CD4-positive, alpha-beta T cell treated with Interleukin-15 for 4 hours (primary cell): ENCODE measurements around the gene EEIG1.

Experiments
- DNase-seq: peaks from one replicate; pipeline ENCODE4 v3.0.0-alpha.2; 2020; ENCODE audit warnings: low spot score

The EEIG1 gene

DNA sequence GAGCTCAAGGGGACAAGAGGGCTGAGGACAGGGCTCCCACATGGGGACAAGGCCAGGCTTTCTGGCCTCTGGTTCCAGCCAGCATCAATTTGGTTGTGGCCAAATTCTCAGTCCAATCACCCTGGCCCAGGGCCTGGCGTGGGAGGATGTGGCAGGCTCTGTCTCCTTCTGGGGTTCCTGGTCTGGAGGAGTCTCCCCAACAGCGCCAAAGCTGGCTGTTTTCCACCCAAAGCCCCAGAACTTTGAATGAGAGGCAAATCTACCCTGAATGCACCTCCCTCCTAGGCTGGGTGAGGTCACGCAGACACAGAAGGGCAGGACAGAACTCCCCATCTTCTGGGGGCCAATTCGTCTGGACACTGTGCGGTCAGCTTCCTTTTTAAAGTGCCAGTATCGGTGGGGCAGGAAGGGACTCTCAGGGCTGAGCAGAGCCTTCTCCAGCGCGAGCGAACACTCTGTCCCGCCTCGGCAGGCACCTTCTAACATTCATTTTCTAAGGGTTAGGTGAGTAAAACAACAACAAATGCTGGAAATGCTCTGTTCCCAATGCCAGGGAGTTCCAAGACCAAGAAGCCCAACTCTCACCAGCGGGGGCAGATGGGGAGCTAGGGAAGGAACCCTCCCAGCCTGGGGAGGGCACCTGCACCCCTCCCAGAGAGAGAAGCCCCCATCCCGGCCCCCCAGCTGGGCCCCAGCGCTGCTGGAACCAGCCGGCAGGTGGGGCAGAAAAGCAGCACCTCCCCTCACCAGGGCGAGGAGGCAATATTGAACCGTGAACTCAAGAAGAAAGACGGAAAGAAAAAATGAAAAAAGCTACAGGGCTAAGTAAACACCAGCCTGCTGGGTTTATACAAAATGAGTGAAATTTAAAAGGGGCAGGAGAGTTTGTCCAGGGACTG lies 39.5 kb downstream of the EEIG1 start:
- DNase-seq: no peak

DNA sequence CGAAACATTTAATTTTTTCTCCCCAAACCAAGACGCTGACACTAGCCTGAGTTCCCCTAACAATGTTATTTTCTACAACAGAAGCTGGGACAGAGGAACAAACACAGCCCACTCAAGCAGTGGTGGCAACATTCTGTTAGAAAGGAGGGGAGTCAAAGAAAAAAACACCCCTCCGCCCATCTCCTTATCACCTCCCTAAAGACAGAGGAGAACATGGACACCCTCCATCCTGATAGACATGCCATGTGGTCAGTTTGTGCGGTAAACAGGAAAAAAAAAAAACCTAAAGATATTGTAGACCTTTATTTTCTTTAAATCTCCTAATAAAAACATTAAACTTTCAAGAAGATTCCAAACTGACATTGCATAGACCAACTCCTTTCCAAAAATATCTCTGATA lies 40.2 kb downstream of the EEIG1 start:
- no peak for DNase-seq

DNA sequence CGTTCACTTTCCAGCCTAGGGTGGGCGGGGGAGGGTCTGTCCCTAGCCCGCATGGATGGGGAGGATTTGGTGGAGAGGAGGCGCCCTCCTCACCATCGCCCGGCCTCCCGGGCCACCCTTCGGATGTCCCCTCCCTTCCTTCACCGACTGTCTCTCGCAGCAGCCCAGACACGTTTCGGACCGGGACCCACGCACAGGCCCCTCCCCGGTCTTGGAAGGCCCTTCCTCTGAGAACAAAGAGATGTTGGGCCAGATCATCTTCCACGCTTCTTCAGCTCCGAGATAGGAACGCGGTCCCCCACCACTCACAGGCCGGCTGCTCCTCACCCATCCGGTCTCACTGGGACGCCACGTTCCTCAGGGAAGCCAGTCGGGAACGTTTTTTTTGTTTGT lies 42.5 kb downstream of the EEIG1 start:
- no peak for DNase-seq

DNA sequence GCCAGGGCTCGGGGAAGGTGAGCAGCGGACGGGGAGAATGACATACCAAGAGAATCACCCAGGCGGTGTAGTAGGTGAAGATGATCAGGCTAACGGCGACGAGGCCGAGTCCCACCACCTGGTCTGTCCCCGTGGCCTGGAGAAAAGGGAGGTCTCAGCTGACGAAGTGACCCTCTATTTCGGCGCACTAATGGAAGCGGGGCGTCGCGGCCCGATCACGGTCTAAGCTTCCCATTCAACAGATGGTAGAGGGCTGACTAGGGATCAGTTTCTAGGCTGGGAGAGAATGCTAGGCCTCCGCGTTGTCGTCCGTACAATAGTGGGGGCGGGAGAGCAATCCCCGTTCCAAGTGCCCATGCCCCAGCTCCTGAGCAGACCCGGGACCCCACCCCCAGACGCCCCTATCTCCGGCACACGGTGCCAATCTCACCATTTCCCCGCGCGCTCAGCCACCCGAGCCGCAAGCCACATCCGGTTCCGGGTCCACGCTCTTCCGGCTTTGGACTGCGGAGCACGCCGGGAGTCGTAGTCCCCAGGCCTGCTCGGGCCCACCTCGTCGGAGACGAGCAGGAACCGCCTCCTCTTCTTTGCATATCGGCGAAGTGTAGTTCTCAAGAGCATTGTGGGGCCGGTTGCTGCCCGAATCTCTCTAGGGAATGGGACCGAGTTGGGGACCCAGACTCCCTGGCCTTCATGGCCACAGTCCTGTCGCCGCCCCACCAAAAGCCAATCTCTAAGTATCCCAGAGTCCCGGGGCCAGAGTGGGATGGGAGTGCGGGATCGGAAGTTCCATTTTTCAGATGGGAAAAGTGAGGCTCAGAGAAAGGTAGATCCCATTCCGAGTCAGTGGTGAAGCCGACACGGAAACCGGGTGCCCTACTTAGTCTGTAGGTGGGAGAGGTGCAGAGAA lies 43.1 kb downstream of the EEIG1 start, which contains the start of gene DPM2:
TSS of gene DPM2 (minus strand) at position 467 of the 910 bp plus-strand sequence. CDS start at position 433, 34 bp downstream.
- peak; percentile 82 for DNase-seq

DNA sequence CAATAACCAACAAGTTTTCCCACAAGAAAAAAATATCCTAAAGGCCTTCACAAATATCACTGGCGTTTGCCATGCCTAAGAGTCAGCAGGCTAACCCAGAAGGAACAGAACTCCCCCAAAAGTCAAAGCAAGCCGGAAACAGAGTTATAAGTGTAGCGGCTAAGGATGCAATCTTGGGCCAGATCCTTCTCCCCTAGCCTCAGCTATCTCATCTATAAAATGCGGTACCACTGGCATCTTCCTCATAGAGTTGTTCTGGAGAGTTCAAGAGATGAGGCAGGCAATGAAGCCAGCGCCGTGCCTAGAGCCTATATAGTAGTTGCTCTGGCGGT lies 43.8 kb downstream of the EEIG1 start:
- DNase-seq: no peak

DNA sequence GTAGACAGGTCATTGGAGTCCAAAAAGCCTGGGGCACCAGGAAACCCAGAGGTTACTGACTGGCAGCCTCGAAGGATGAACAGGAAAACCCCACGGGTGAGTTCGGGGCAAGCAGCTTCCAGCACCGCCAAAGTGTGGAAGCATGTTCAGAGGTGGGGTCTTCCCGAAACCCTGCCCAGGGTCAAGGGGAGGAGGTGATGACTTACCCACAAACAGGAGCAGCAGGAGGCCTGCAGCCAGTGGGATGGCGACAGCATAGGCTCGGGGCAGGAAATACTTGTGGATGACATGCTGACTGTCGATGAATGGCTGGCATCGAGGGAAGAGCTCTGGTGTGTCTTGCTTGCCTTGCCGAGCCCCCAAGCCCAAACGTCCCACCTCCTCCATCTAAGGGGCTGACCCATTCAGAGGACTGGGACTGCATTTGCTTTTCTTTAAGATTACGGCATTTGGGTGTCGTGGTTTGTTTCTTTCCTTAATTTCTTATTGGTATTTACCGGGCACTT lies 44.4 kb downstream of the EEIG1 start:
- no peak for DNase-seq

DNA sequence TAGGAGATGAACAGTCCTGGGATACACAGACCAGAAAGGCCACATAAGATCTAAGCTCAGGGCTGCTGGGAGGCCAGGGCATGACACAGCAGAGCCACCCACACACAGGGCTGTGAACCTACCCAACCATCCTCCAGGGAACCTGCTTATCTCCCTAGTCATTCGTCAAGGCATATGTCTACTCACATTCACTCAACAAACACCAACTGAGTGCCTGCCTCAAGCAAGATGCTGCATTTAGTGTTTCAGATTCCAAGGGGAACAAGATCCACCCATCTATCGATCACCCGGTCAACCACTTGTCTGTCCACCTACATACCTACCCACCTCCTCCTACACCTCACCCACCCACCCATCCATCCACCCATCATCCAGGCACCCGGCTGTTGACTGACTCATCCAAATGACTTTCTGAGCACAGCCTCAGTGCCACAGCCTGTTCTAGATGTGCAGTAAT lies 45.0 kb downstream of the EEIG1 start:
- no peak for DNase-seq

DNA sequence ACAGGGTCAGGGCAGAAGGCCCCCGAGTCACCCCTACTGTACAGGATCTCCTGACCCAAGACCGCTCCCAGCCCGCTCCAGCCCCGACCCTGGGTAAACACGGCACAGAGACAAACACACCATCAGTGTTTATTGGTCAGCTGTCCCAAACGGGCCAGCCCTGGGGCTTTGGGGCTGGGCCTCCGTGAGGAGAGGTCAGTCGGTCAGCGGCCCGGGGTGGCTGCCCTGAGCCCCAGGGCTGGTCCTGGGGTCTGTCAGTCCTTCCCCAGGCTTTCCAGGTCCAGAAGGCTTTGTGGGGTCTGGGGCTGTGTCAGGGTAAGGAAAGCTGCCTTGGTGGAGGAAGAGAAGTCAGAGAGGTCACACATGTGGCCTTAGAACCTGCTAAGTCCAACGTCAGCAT lies 45.8 kb downstream of the EEIG1 start:
- no peak for DNase-seq

DNA sequence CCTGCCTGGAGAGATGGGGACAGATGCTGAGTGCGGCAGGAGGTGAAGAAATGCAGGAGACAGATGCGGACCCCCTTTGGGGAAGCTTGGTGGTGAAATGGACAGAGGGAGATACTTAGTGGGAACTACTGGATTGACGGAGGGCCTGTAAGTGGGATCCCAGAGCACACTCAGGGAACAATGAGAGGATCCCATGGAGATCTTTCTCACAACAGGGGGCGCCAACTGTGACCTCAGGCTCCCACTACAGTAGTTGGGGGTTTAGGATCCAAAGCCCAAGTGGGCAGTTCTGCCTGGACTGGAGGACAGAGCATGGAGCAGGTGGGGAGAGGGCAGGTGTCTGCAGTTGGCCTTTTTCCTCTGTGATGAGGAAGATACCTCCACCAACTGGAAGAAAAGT lies 46.5 kb downstream of the EEIG1 start:
- no peak for DNase-seq

DNA sequence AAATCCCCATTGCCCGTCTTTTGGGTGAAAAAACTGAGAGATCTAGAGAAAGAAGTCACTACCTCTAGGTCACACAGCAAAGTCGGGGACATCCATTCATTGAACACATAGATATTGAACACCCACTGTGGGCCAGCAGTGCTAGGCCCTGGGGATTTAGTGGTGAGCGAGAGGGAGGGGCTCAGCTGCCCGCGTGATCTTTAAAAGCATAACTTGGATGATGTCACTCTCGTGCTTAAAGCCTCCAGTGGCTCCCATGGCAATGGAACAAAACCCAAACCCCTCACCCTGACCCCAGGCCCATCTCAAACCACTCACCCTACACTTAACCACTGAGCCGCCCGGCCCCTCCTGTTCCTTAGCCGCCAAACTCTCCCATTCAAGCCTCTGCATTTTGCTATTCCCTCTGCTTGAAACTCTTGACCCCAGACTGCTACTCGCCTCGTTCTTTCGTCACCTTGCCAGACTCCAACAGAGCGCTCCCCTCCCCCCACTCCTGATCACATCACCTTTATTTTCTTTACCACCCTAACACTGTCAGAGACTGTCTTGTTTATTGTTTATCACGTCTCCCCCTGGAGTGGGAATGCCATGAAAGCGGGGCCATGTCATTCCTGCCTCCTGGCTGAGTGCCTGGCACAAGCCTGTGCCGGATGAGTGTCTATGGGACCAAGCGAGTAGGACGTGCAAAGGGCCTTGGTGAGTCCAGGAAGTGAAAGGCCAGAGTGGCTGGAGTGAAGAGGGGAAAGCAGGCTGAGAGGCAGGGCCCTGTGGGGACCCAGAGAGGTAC lies 49.5 kb downstream of the EEIG1 start:
- no peak for DNase-seq
